Common myeloid progenitor, CD34-positive (primary cell): ENCODE data around the gene BRINP1.

ENCODE experiments used
- CTCF ChIA-PET: fragments of 350-600 bp; sonication (Branson Sonifier 250); formaldehyde crosslinking; loops from one replicate; lab custom pipeline; 2021; ENCODE audit warnings: antibody characterized with exemption; lab: Charles Lee
- POLR2A ChIA-PET: fragments of 350-600 bp; sonication (Branson Sonifier 250); formaldehyde crosslinking; loops from one replicate; lab custom pipeline; 2021; ENCODE audit warnings: antibody characterized with exemption; lab: Charles Lee
- DNase-seq, 3 donors: peaks; one replicate each; pipeline versions ENCODE4 v3.0.0 to v3.0.0-alpha.2; 2013
- H3K27ac ChIP-seq, 2 experiments: 1 replicate in 1 of 2; 2 replicates in 1 of 2; pipeline ENCODE4 v1.7.0; 2013; ENCODE audit warnings: inconsistent platforms in 2 of 2, low read length in 2 of 2, mild to moderate bottlenecking in 2 of 2, low read depth in 1 of 2, moderate library complexity in 1 of 2; ENCODE audit not compliant: severe bottlenecking in 2 of 2, insufficient read depth in 1 of 2, poor library complexity in 1 of 2
- H3K27me3 ChIP-seq, 5 experiments: replicated peaks in 2 of 5; 1 replicate in 3 of 5; 2 replicates in 2 of 5; pipeline versions ENCODE4 v1.6.1 to v1.7.0; 2013; ENCODE audit warnings: low read length in 4 of 5, mild to moderate bottlenecking in 2 of 5, moderate library complexity in 2 of 5, inconsistent platforms in 1 of 5; ENCODE audit not compliant: insufficient read depth in 5 of 5, control insufficient read depth in 4 of 5
- H3K36me3 ChIP-seq, 4 experiments: 1 replicate in 2 of 4; 2 replicates in 2 of 4; pipeline versions ENCODE4 v1.6.1 to v1.7.0; 2013; ENCODE audit warnings: low read length in 3 of 4, control low read depth in 1 of 4, mild to moderate bottlenecking in 1 of 4; ENCODE audit not compliant: control insufficient read depth in 4 of 4, insufficient read depth in 4 of 4
- H3K4me1 ChIP-seq, 4 experiments: 1 replicate in 3 of 4; 2 replicates in 1 of 4; pipeline versions ENCODE4 v1.6.1 to v1.7.1; 2013; ENCODE audit warnings: low read length in 3 of 4, mild to moderate bottlenecking in 3 of 4, control low read depth in 1 of 4, inconsistent platforms in 1 of 4, moderate library complexity in 1 of 4; ENCODE audit not compliant: control insufficient read depth in 4 of 4, insufficient read depth in 4 of 4; ENCODE audit errors: control extremely low read depth in 1 of 4
- H3K4me3 ChIP-seq, 7 experiments: 1 replicate in 4 of 7; 2 replicates in 3 of 7; pipeline versions ENCODE4 v1.5.1 to v1.7.0; 2013; ENCODE audit warnings: mild to moderate bottlenecking in 7 of 7, low read length in 6 of 7, moderate library complexity in 6 of 7, inconsistent platforms in 2 of 7, low read depth in 2 of 7, control low read depth in 1 of 7; ENCODE audit not compliant: insufficient read depth in 4 of 7, control insufficient read depth in 1 of 7; ENCODE audit errors: extremely low read depth in 1 of 7
- H3K9me3 ChIP-seq, 5 experiments: 1 replicate in 4 of 5; 2 replicates in 1 of 5; pipeline versions ENCODE4 v1.6.1 to v1.7.1; 2013; ENCODE audit warnings: low read length in 4 of 5, mild to moderate bottlenecking in 2 of 5, inconsistent platforms in 1 of 5, low read depth in 1 of 5, moderate library complexity in 1 of 5; ENCODE audit not compliant: control insufficient read depth in 4 of 5, insufficient read depth in 2 of 5; ENCODE audit errors: control extremely low read depth in 1 of 5
- WGBS: methylation state at CpG from one replicate; pipeline ENCODE4 v1.1.5; 2013; ENCODE audit not compliant: insufficient coverage; 5-methylcytosine and 5-hydroxymethylcytosine counted together

BRINP1 gene

GRCh38 chr9:119255116-119255515, 114.1 kb downstream of the BRINP1 start:
- no peaks in the 10 kb centered on the region for H3K4me1 ChIP-seq
- ChIA-PET CTCF (no interaction called here), POLR2A (no interaction called here)
- H3K4me3 ChIP-seq: no peak overlapping the region
- no peak overlapping the region for H3K27ac ChIP-seq
- H3K27me3 ChIP-seq: no peaks in the 10 kb centered on the region
- DNase-seq: no peak
- 50% methylated on average over 1 of the region's 3 CpGs for WGBS
- H3K36me3 ChIP-seq: no peaks in the 10 kb centered on the region
- no peaks in the 10 kb centered on the region for H3K9me3 ChIP-seq

GRCh38 chr9:119252671-119253299, 116.5 kb downstream of the BRINP1 start:
- Histone ChIP-seq H3K27me3 (no peaks in the 10 kb centered on the region), H3K9me3 (peaks cover 0 to under 1% (median 0%) of the 10 kb centered on the region in 5 experiments), H3K36me3 (no peaks in the 10 kb centered on the region), H3K4me1 (no peaks in the 10 kb centered on the region), H3K4me3 (no peak overlapping the region), H3K27ac (no peak overlapping the region)
- 100% methylated on average over 2 of the region's 5 CpGs for WGBS
- ChIA-PET CTCF (no interaction called here), POLR2A (no interaction called here)
- DNase-seq: no peak

- ChIA-PET CTCF (no interaction called here), POLR2A (no interaction called here)
- Histone ChIP-seq H3K9me3 (peaks cover 0 to 1% (median 0%) of the 10 kb centered on the region in 5 experiments), H3K36me3 (no peaks in the 10 kb centered on the region), H3K27ac (no peak overlapping the region), H3K4me1 (no peaks in the 10 kb centered on the region), H3K4me3 (no peak overlapping the region), H3K27me3 (no peaks in the 10 kb centered on the region)
- no peak for DNase-seq
- 68% methylated on average over 4 of the region's 5 CpGs for WGBS
Observed at GRCh38 chr9:119251936-119252335, 117.3 kb downstream of the BRINP1 start.

GRCh38 chr9:119250730-119251129, 118.5 kb downstream of the BRINP1 start:
- Histone ChIP-seq H3K4me3 (no peak overlapping the region), H3K4me1 (no peaks in the 10 kb centered on the region), H3K9me3 (peaks cover 0 to 1% (median 0%) of the 10 kb centered on the region in 5 experiments), H3K27me3 (no peaks in the 10 kb centered on the region), H3K27ac (no peak overlapping the region), H3K36me3 (no peaks in the 10 kb centered on the region)
- no peak for DNase-seq
- WGBS: 100% methylated on average over 1 of the region's 4 CpGs
- CTCF ChIA-PET: no interaction called here
- POLR2A ChIA-PET: no interaction called here

- Histone ChIP-seq H3K36me3 (no peaks in the 10 kb centered on the region), H3K9me3 (no peaks in the 10 kb centered on the region), H3K4me1 (no peaks in the 10 kb centered on the region), H3K4me3 (no peak overlapping the region), H3K27me3 (no peaks in the 10 kb centered on the region), H3K27ac (no peak overlapping the region)
- ChIA-PET POLR2A (no interaction called here), CTCF (no interaction called here)
- 100% methylated on average over 3 of the region's 4 CpGs for WGBS
- DNase-seq: no peak
Observed at GRCh38 chr9:119240546-119240945, 128.7 kb downstream of the BRINP1 start.

- no peaks in the 10 kb centered on the region for H3K36me3 ChIP-seq
- no peaks in the 10 kb centered on the region for H3K9me3 ChIP-seq
- no peaks in the 10 kb centered on the region for H3K27me3 ChIP-seq
- DNase-seq: no peak
- no peak overlapping the region for H3K4me3 ChIP-seq
- WGBS: 67% methylated on average over 1 of the region's 1 CpG
- no peaks in the 10 kb centered on the region for H3K4me1 ChIP-seq
- H3K27ac ChIP-seq: no peak overlapping the region
- POLR2A ChIA-PET: no interaction called here
- CTCF ChIA-PET: no interaction called here
Observed at GRCh38 chr9:119234636-119235035, 134.6 kb downstream of the BRINP1 start.

GRCh38 chr9:119227422-119227821, 141.8 kb downstream of the BRINP1 start:
- ChIA-PET POLR2A (no interaction called here), CTCF (no interaction called here)
- Histone ChIP-seq H3K9me3 (no peaks in the 10 kb centered on the region), H3K36me3 (no peaks in the 10 kb centered on the region), H3K4me3 (no peak overlapping the region), H3K27ac (no peak overlapping the region), H3K27me3 (no peaks in the 10 kb centered on the region), H3K4me1 (no peaks in the 10 kb centered on the region)
- DNase-seq: no peak
- 78% methylated on average over 2 of the region's 3 CpGs for WGBS
